GM10266 (cell line): ENCODE results near the gene ARSH.
"Not testable (repeated sequence)": the region's sequence is repeated elsewhere in the genome, so short reads cannot be mapped to it uniquely, and the experiment has no call there.

Source experiments
- DNase-seq: peaks from one replicate; pipeline ENCODE4 v3.0.0; 2012; ENCODE audit errors: extremely low spot score
- CTCF ChIP-seq: IDR thresholded peaks from 2 replicates; pipeline ENCODE4 v1.5.1; 2012; ENCODE audit warnings: mild to moderate bottlenecking, low read depth; ENCODE audit not compliant: control insufficient read depth, insufficient read depth; ENCODE audit errors: missing control alignments

The ARSH gene

GRCh38 chrX:3006495-3006894 lies at the start of gene ARSH:
ARSH (plus strand) TSS chrX:3006546; CDS start chrX:3006613, 67 bp downstream.
- no peak for DNase-seq
- no peak for TF ChIP-seq CTCF

DNA sequence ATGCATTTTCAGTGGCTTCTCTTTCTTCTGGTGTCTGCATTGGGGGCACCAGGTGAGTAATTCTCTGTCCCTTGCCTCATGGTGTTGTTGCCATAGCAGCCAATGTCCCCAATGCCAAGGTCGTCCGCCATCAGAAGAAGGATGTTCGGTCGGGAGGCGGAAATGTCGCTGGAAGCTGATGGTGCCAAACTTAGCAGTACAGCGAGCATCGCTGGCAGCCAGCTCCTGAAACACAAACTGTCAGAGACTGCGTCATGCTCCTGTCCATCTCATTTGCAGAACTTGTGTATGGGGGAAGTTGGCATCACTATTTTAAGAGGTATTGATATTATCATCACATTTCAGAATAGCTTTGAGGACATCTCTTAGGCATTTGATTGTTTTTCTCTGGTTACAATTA lies 48.1 kb upstream of the ARSH start:
- no peak for DNase-seq

GRCh38 chrX:2960861-2961515 lies 45.4 kb upstream of the ARSH start:
- TF ChIP-seq CTCF: no peak
- no peak for DNase-seq

More for the DNA sequence above, 48.1 kb upstream of the ARSH start:
- TF ChIP-seq CTCF: no peak

- no peak for TF ChIP-seq CTCF
- no peak for DNase-seq
Observed at GRCh38 chrX:2962381-2962780, 44.0 kb upstream of the ARSH start.

DNA sequence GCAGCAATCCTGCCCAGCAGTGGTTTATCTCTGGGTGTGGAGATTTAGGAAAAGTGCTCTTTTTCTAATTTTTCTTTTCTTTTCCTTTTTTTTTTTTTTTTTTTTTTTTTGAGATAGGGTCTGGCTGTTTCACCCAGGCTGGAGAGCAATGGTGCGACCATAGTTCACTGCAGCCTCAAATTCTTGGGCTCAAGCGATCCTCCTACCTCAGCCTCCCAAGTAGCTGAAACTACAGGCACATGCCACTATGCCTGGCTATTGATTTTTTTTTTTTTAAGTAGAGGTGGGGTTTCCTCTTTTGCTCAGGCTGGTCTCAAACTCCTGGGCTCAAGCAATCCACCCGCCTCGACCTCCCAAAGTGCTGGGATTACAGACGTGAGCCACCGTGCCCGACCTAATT lies 42.9 kb upstream of the ARSH start:
- DNase-seq: not testable (repeated sequence)

GRCh38 chrX:2963992-2964794 lies 42.2 kb upstream of the ARSH start:
- not testable (repeated sequence) for DNase-seq

DNA sequence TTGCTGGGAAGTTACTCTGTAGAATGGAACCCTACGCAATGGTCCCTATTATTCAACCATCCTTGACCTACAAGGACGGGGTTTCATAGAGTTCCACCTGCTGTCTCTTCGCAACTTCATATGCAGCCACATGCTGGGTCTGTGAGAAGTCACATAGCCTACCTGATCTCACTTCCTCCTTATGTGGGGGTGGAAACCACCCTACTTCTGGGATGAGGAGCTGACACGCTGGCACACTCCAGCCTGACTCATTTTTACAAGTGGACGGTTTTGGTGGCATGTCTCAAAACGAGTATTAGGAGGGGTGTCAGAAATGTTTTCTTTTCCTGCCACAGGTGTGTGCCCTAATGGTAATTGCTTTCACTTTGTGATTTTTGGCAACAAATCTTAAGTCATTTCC lies 40.4 kb upstream of the ARSH start:
- no peak for TF ChIP-seq CTCF
- no peak for DNase-seq

GRCh38 chrX:2967012-2967411 lies 39.3 kb upstream of the ARSH start:
- TF ChIP-seq CTCF: no peak
- no peak for DNase-seq
